Mammary epithelial cell (primary cell): Measurements from ENCODE around the gene TBC1D22B.

ENCODE experiments used
- CTCF ChIP-seq, 2 donors: IDR thresholded peaks in 1 of 2; conservative IDR thresholded peaks in 1 of 2; 2 replicates each; pipeline ENCODE4 v1.5.1; 2011 to 2012; ENCODE audit warnings: inconsistent platforms in 2 of 2, low read length in 2 of 2, mild to moderate bottlenecking in 2 of 2, control low read depth in 1 of 2, low read depth in 1 of 2; ENCODE audit not compliant: insufficient read depth in 1 of 2; ENCODE audit errors: extremely low read depth in 1 of 2
- EZH2 ChIP-seq: IDR thresholded peaks from 2 replicates; pipeline ENCODE4 v1.6.1; 2012; ENCODE audit warnings: low read length, inconsistent platforms, borderline replicate concordance

GRCh38 chr6:37288247-37288646 is 30.7 kb downstream of the TBC1D22B start:
- TF ChIP-seq CTCF (conservative IDR thresholded peaks at IDR 0.05 in 1 of 2, IDR thresholded peaks at IDR 0.05 in 1 of 2; ENCODE audit: extremely low read depth in 1 of 2, insufficient read depth in 1 of 2, low read depth in 1 of 2, low read length in 2 of 2) (no peak), EZH2 (no peak)
